Brain microvascular endothelial cell (primary cell): Measurements from ENCODE around the gene YPEL2.

Experiments
- DNase-seq: peaks from one replicate; pipeline ENCODE4 v3.0.0-alpha.2; 2020
- H3K27ac ChIP-seq: fragments of 250-450 bp; sonication (Bioruptor Pico); 2 replicates; pipeline ENCODE4 v1.5.1; 2020; ENCODE audit warnings: mild to moderate bottlenecking, moderate library complexity
- H3K27me3 ChIP-seq: fragments of 250-450 bp; sonication (Bioruptor Pico); replicated peaks from 2 replicates; pipeline ENCODE4 v1.5.1; 2020; ENCODE audit warnings: mild to moderate bottlenecking
- H3K36me3 ChIP-seq: fragments of 250-450 bp; sonication (Bioruptor Pico); replicated peaks from 2 replicates; pipeline ENCODE4 v1.5.1; 2020; ENCODE audit warnings: mild to moderate bottlenecking
- H3K4me3 ChIP-seq: 2 replicates; pipeline ENCODE4 v1.5.1; 2011; ENCODE audit warnings: low read depth, mild to moderate bottlenecking, control low read depth, low read length, moderate library complexity
- CTCF ChIP-seq: IDR thresholded peaks from 2 replicates; pipeline ENCODE4 v1.5.1; 2011; ENCODE audit warnings: low read depth, mild to moderate bottlenecking, moderate library complexity, low read length, control low read depth, inconsistent platforms; ENCODE audit errors: missing control alignments
- in situ Hi-C: cut with HindIII; loops from 2 replicates; pipeline ENCODE4 v1.10.0; 2017; ENCODE audit warnings: low sequenced_read_pairs, low pct_ligation_motif_present

YPEL2 gene

GRCh38 chr17:59333836-59334235, 2.4 kb downstream of the YPEL2 start:
- H3K4me3 ChIP-seq: no peak overlapping the region
- TF ChIP-seq CTCF: no peak
- no peaks in the 10 kb centered on the region for H3K27me3 ChIP-seq
- no peak overlapping the region for H3K27ac ChIP-seq
- in situ Hi-C loops: loop anchor here (25.0 kb wide), 1 partner anchor 103 kb away; no protein-coding TSS in a partner anchor
- H3K36me3 ChIP-seq: no peaks in the 10 kb centered on the region
- no peak for DNase-seq

GRCh38 chr17:59335685-59336084, 4.2 kb downstream of the YPEL2 start:
- H3K27ac ChIP-seq: no peak overlapping the region
- H3K27me3 ChIP-seq: no peaks in the 10 kb centered on the region
- TF ChIP-seq CTCF: no peak
- H3K36me3 ChIP-seq: no peaks in the 10 kb centered on the region
- H3K4me3 ChIP-seq: no peak overlapping the region
- in situ Hi-C loops: loop anchor here (25.0 kb wide), 1 partner anchor 102 kb away; no protein-coding TSS in a partner anchor
- DNase-seq: no peak

GRCh38 chr17:59337741-59338299, 6.4 kb downstream of the YPEL2 start:
- TF ChIP-seq CTCF: no peak
- Histone ChIP-seq H3K27me3 (no peaks in the 10 kb centered on the region), H3K4me3 (no peak overlapping the region), H3K36me3 (no peaks in the 10 kb centered on the region), H3K27ac (no peak overlapping the region)
- DNase-seq: no peak
- in situ Hi-C loops: loop anchor here (25.0 kb wide), 1 partner anchor 99 kb away; no protein-coding TSS in a partner anchor

- in situ Hi-C loops: loop anchor here (25.0 kb wide), 1 partner anchor 99 kb away; no protein-coding TSS in a partner anchor
- no peak for TF ChIP-seq CTCF
- H3K27me3 ChIP-seq: no peaks in the 10 kb centered on the region
- no peak for DNase-seq
- H3K36me3 ChIP-seq: no peaks in the 10 kb centered on the region
- H3K27ac ChIP-seq: no peak overlapping the region
- H3K4me3 ChIP-seq: no peak overlapping the region
These were observed 7.0 kb downstream of the YPEL2 start for GRCh38 chr17:59338498-59338897.

GRCh38 chr17:59341922-59342321, 10.5 kb downstream of the YPEL2 start:
- Histone ChIP-seq H3K27ac (no peak overlapping the region), H3K4me3 (no peak overlapping the region), H3K36me3 (no peaks in the 10 kb centered on the region), H3K27me3 (no peaks in the 10 kb centered on the region)
- no peak for DNase-seq
- in situ Hi-C loops: loop anchor here (25.0 kb wide), 1 partner anchor 95 kb away; no protein-coding TSS in a partner anchor
- no peak for TF ChIP-seq CTCF

- no peak for DNase-seq
- TF ChIP-seq CTCF: no peak
- no peaks in the 10 kb centered on the region for H3K27me3 ChIP-seq
- no peaks in the 10 kb centered on the region for H3K36me3 ChIP-seq
- H3K4me3 ChIP-seq: no peak overlapping the region
- no peak overlapping the region for H3K27ac ChIP-seq
- in situ Hi-C loops: loop anchor here (25.0 kb wide), 1 partner anchor 95 kb away; no protein-coding TSS in a partner anchor
These were observed 11.3 kb downstream of the YPEL2 start for GRCh38 chr17:59342681-59343131.
